ENCODE measurements around the gene PACRG.
"Not testable (repeated sequence)": the region's sequence is repeated elsewhere in the genome, so short reads cannot be mapped to it uniquely, and the experiment has no call there.

PACRG gene

GRCh38 chr6:162970246-162970645 lies 242.5 kb downstream of the PACRG start:
- Mint-ChIP-seq H3K27me3 (no peaks in the 10 kb centered on the region), H3K4me3 (no peak overlapping the region), H3K27ac (no peak overlapping the region), H3K9me3 (peaks cover 0 to 5% of the 10 kb centered on the region in 2 donors), H3K4me1 (no peaks in the 10 kb centered on the region), H3K36me3 (no peaks in the 10 kb centered on the region)
- no peak for ATAC-seq (replicated peaks)
- DNase-seq, result no peak

- Mint-ChIP-seq H3K9me3 (peaks cover 0 to 4% of the 10 kb centered on the region in 2 donors), H3K27ac (no peak overlapping the region), H3K4me3 (no peak overlapping the region), H3K4me1 (no peaks in the 10 kb centered on the region), H3K36me3 (no peaks in the 10 kb centered on the region), H3K27me3 (no peaks in the 10 kb centered on the region)
- ATAC-seq (replicated peaks) (no peak), DNase-seq (no peak)
Observed at GRCh38 chr6:162971356-162971755, 243.6 kb downstream of the PACRG start.

- Mint-ChIP-seq H3K36me3 (no peaks in the 10 kb centered on the region), H3K4me1 (no peaks in the 10 kb centered on the region), H3K9me3 (peaks cover 0 to 5% of the 10 kb centered on the region in 2 donors), H3K27ac (no peak overlapping the region), H3K27me3 (no peaks in the 10 kb centered on the region), H3K4me3 (no peak overlapping the region)
- ATAC-seq (replicated peaks), result no peak
- no peak for DNase-seq
Observed at GRCh38 chr6:162973151-162973872, 245.5 kb downstream of the PACRG start.

DNA sequence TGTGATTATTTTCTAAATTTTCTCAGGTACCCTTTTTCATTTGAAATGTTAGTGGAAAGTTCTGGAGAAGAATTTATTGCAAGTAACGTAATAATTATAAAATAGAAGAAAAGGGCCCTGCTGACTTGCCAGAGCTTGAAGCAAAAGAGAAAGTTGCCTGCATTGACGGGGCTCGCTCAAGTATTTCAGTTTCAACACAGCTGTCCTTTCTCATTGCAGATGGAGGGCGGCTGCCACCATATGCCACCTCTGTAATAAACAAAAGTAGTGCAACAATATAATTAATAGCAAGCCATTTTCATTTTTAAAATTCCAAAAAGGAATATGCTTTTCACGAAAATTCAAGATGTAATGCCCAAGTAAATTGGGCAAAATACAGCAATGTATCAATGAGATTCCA lies 246.2 kb downstream of the PACRG start:
- Mint-ChIP-seq H3K4me3 (no peak overlapping the region), H3K4me1 (no peaks in the 10 kb centered on the region), H3K36me3 (no peaks in the 10 kb centered on the region), H3K9me3 (peaks cover 0 to 5% of the 10 kb centered on the region in 2 donors), H3K27ac (no peak overlapping the region), H3K27me3 (no peaks in the 10 kb centered on the region)
- no peak for ATAC-seq (replicated peaks)
- no peak for DNase-seq

DNA sequence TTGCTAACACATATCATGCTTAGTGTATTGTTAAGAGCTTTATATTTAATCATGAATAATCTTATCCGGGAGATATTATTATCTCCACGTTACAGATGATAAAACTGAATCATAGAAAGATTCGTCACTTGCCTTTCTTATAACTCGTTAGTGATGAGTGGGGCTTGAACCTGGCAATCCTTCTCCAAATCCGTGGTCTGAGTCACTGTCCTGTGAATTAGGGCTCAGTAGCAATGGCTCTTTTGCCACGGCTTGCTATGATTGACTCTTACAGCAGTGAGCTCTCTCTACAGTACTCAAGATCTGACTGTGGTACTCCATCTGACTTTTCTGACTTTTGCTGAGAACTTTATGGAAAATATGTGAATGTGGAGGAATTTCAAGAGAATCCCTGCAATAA lies 246.9 kb downstream of the PACRG start:
- no peaks in the 10 kb centered on the region for H3K27me3 Mint-ChIP-seq
- no peak overlapping the region for H3K4me3 Mint-ChIP-seq
- DNase-seq, result no peak
- no peak for ATAC-seq (replicated peaks)
- H3K9me3 Mint-ChIP-seq, result peaks cover 0 to 5% of the 10 kb centered on the region in 2 donors
- no peak overlapping the region for H3K27ac Mint-ChIP-seq
- no peaks in the 10 kb centered on the region for H3K36me3 Mint-ChIP-seq
- H3K4me1 Mint-ChIP-seq, result no peaks in the 10 kb centered on the region

DNA sequence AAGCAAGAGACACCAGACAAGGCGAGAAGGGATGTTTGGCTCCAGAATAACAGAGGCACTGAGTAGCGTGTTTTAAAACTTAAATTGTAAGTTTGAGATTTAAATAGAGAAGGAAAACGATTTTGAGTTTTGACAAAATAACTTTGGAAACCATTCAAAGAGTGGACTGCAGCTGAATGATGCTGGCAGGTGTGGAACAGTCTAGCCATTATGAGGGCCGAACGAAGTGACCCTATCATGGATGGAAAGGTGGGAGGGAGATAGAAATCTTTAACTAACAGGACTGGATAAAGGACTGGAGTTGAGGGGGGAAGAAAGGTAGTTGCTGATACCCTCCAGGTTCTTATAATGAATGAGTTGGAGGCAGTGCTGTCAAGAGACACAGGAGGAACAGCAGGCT lies 248.4 kb downstream of the PACRG start:
- no peak for DNase-seq
- H3K27me3 Mint-ChIP-seq, result no peaks in the 10 kb centered on the region
- H3K27ac Mint-ChIP-seq, result no peak overlapping the region
- peaks cover 0 to 5% of the 10 kb centered on the region in 2 donors for H3K9me3 Mint-ChIP-seq
- H3K4me1 Mint-ChIP-seq, result no peaks in the 10 kb centered on the region
- no peaks in the 10 kb centered on the region for H3K36me3 Mint-ChIP-seq
- no peak for ATAC-seq (replicated peaks)
- H3K4me3 Mint-ChIP-seq, result no peak overlapping the region

GRCh38 chr6:162983234-162983633 lies 255.5 kb downstream of the PACRG start:
- H3K4me3 Mint-ChIP-seq; H3K27ac Mint-ChIP-seq; H3K27me3 Mint-ChIP-seq; H3K36me3 Mint-ChIP-seq; ATAC-seq (replicated peaks); H3K4me1 Mint-ChIP-seq; DNase-seq: not testable (repeated sequence)
- peaks cover 15 to 29% of the 10 kb centered on the region in 2 donors for H3K9me3 Mint-ChIP-seq

DNA sequence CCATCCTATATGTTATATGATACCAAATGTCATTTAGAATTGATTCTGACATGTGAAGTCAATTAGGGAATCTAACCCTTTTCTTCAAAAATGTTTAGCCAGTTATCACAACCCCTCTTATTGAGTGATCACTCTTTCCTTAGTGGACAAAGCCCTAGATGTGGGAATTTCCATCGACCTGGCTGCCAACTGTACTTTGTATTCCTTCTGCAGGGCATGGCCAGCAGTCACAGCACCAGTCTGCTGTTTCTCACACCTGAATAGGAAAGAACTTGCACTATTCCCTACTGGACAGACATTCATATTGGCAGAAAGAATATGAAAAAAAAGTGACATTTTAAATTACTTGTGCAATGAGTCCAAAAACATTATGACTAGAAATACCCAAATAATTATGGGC lies 271.0 kb downstream of the PACRG start:
- H3K4me1 Mint-ChIP-seq, result no peaks in the 10 kb centered on the region
- peaks cover 0 to 8% of the 10 kb centered on the region in 2 donors for H3K9me3 Mint-ChIP-seq
- no peak for ATAC-seq (replicated peaks)
- no peak overlapping the region for H3K27ac Mint-ChIP-seq
- no peak for DNase-seq
- H3K4me3 Mint-ChIP-seq, result no peak overlapping the region
- H3K36me3 Mint-ChIP-seq, result no peaks in the 10 kb centered on the region
- no peaks in the 10 kb centered on the region for H3K27me3 Mint-ChIP-seq

GRCh38 chr6:162999575-163000285 lies 272.0 kb downstream of the PACRG start:
- DNase-seq (no peak), ATAC-seq (replicated peaks) (no peak)
- H3K4me3 Mint-ChIP-seq, result no peak overlapping the region
- H3K4me1 Mint-ChIP-seq, result no peaks in the 10 kb centered on the region
- no peaks in the 10 kb centered on the region for H3K27me3 Mint-ChIP-seq
- no peak overlapping the region for H3K27ac Mint-ChIP-seq
- peaks cover 4 to 11% of the 10 kb centered on the region in 2 donors for H3K9me3 Mint-ChIP-seq
- H3K36me3 Mint-ChIP-seq, result no peaks in the 10 kb centered on the region

- Mint-ChIP-seq H3K4me1 (no peaks in the 10 kb centered on the region), H3K36me3 (no peaks in the 10 kb centered on the region), H3K4me3 (no peak overlapping the region), H3K27ac (no peak overlapping the region), H3K9me3 (peaks cover 4 to 8% of the 10 kb centered on the region in 2 donors), H3K27me3 (no peaks in the 10 kb centered on the region)
- peak in 1 of 2 donors; percentile 52 for ATAC-seq (replicated peaks)
- no peak for DNase-seq
Observed at GRCh38 chr6:163001330-163001729, 273.6 kb downstream of the PACRG start.

- ATAC-seq (replicated peaks) (no peak), DNase-seq (no peak)
- Mint-ChIP-seq H3K27ac (no peak overlapping the region), H3K4me1 (no peaks in the 10 kb centered on the region), H3K36me3 (no peaks in the 10 kb centered on the region), H3K9me3 (peaks cover 9 to 13% of the 10 kb centered on the region in 2 donors), H3K27me3 (no peaks in the 10 kb centered on the region), H3K4me3 (no peak overlapping the region)
Observed at GRCh38 chr6:163008186-163008585, 280.4 kb downstream of the PACRG start.

- H3K9me3 Mint-ChIP-seq, result peaks cover 7 to 13% of the 10 kb centered on the region in 2 donors
- H3K27me3 Mint-ChIP-seq, result no peaks in the 10 kb centered on the region
- H3K36me3 Mint-ChIP-seq, result no peaks in the 10 kb centered on the region
- no peaks in the 10 kb centered on the region for H3K4me1 Mint-ChIP-seq
- H3K27ac Mint-ChIP-seq, result no peak overlapping the region
- ATAC-seq (replicated peaks) (no peak), DNase-seq (no peak)
- H3K4me3 Mint-ChIP-seq, result no peak overlapping the region
Observed at GRCh38 chr6:163008626-163009025, 280.9 kb downstream of the PACRG start.

DNA sequence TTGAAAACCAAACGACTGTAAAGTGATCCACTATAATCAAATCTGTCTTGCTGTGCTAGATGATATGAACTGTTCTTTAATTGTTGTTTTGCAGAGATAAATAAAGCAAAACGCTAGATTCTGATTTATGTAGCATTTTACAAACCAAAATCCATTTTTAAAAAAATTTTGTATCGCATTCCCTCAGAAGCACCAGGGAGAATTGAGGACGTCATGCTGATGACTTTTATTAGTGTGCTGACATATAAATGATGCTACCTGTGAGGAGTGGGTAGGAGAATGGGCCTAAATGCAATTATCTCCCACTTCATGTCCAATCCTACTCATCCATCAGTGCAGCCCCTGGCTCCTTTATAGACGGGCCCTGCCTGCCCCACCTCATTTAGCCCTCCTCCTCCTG lies 282.4 kb downstream of the PACRG start:
- Mint-ChIP-seq H3K4me1 (no peaks in the 10 kb centered on the region), H3K27ac (no peak overlapping the region), H3K36me3 (no peaks in the 10 kb centered on the region), H3K9me3 (peaks cover 6 to 9% of the 10 kb centered on the region in 2 donors), H3K27me3 (no peaks in the 10 kb centered on the region), H3K4me3 (no peak overlapping the region)
- DNase-seq (no peak), ATAC-seq (replicated peaks) (no peak)

DNA sequence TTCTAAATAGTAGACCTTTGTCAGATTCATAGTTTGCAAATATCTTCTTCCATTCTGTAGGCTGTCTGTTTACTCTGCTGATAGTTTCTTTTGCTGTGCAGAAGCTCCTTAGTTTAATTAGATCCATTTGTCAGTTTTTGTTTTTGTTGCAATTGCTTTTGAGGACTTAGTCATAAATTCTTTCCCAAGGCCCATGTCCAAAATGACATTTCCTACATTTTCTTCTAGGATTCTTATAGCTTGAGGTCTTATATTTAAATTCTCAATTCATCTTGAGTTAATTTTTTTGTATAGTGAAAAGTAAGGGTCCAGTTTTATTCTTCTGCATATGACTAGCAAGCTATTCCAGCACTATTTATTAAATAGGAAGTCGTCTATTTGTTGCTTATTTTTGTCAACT lies 287.0 kb downstream of the PACRG start:
- Mint-ChIP-seq H3K4me3 (no peak overlapping the region), H3K27ac (no peak overlapping the region), H3K36me3 (no peaks in the 10 kb centered on the region), H3K9me3 (peaks cover 6 to 9% of the 10 kb centered on the region in 2 donors), H3K27me3 (no peaks in the 10 kb centered on the region), H3K4me1 (no peaks in the 10 kb centered on the region)
- DNase-seq (no peak), ATAC-seq (replicated peaks) (no peak)

DNA sequence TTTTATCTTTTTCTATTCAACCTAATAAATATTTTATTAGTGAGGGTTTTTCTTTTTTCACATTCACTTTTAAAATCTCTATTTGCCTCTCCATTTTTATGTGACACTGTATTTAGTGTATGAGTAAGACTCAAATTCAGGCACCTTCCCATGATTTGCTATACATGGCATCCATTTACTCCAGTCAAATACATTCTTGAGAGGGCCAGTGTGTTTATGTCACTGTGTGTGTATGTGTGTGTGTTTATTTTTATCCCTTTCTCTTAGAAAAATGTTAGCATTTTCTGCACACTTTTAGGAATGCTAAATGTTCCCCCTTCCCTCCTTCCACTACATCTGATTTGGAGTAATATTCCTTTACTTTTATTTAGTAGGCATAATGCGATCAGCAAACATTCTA lies 290.0 kb downstream of the PACRG start:
- H3K36me3 Mint-ChIP-seq, result no peaks in the 10 kb centered on the region
- ATAC-seq (replicated peaks), result no peak
- H3K27me3 Mint-ChIP-seq, result peaks cover 0 to 6% of the 10 kb centered on the region in 2 donors
- H3K9me3 Mint-ChIP-seq, result peaks cover 9 to 12% of the 10 kb centered on the region in 2 donors
- no peak for DNase-seq
- no peak overlapping the region for H3K27ac Mint-ChIP-seq
- H3K4me1 Mint-ChIP-seq, result no peaks in the 10 kb centered on the region
- H3K4me3 Mint-ChIP-seq, result no peak overlapping the region
